HG03139 (cell line): ENCODE data around the gene MYCBP2.

Source experiments
- ATAC-seq: cut with Tn5 transposase; IDR thresholded peaks from one replicate; pipeline ENCODE4 v1.9.1; 2021; ENCODE audit not compliant: unreplicated experiment

MYCBP2 gene

DNA sequence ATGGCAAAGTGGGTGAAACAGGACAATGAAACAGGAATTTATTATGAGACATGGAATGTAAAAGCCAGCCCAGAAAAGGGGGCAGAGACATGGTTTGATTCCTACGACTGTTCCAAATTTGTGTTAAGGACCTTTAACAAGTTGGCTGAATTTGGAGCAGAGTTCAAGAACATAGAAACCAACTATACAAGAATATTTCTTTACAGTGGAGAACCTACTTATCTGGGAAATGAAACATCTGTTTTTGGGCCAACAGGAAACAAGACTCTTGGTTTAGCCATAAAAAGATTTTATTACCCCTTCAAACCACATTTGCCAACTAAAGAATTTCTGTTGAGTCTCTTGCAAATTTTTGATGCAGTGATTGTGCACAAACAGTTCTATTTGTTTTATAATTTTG, 326.4 kb downstream of the MYCBP2 start:
- no peak for ATAC-seq
